HCT116 (cell line): ENCODE data around the gene MDM2. TPM values are rescaled to one million over a fixed set of nuclear protein-coding genes. Genes with fewer than 3 reads are reported as not detected.

ENCODE experiments used
- ATAC-seq: fragments of 200-7000 bp; cut with Tn5 transposase; 2 replicates; pipeline ENCODE4 v1.9.1; 2020; ENCODE audit warnings: mild to moderate bottlenecking, moderate library complexity
- BruUV-seq: library from RNA; stranded (reverse); fragments of 400-500 nt; replicated peaks from 2 replicates; lab custom pipeline; 2021; lab: Mats Ljungman, UMichigan
- CTCF ChIA-PET: fragments of 300-600 bp; sonication (Branson Sonifier 250); formaldehyde crosslinking; loops from one replicate; lab custom pipeline; 2021; ENCODE audit warnings: antibody characterized with exemption; lab: Charles Lee
- POLR2A ChIA-PET: fragments of 300-600, 350-600 bp; sonication (Branson Sonifier 250); formaldehyde crosslinking; loops from one replicate; lab custom pipeline; 2021; ENCODE audit warnings: antibody characterized with exemption; lab: Charles Lee
- RAD21 ChIA-PET, 2 experiments: fragments of 300-600 bp; sonication (Branson Sonifier 250); formaldehyde crosslinking; loops; one replicate each; lab custom pipeline; 2023; ENCODE audit warnings: low total read pairs in 2 of 2; ENCODE audit not compliant: uncharacterized antibody in 2 of 2, unreplicated experiment in 2 of 2, low non-redundant PET in 1 of 2; lab: Charles Lee
- DNase-seq: peaks from one replicate; pipeline ENCODE4 v3.0.0-alpha.2; 2010; ENCODE audit warnings: low read depth, low spot score
- H2AFZ ChIP-seq: fragments of 200-600 bp; shearing (Covaris generic), sonication (generic); 2 replicates; pipeline ENCODE4 v1.6.1; 2017; ENCODE audit warnings: low read depth, mixed run types, mixed read lengths, antibody characterized with exemption, low read length; ENCODE audit not compliant: poor library complexity, severe bottlenecking
- H3K27ac ChIP-seq: 2 replicates; pipeline ENCODE4 v1.5.1; 2012; ENCODE audit warnings: low read depth, low read length
- H3K27me3 ChIP-seq: fragments of 200-600 bp; sonication (generic); 2 replicates; pipeline ENCODE4 v1.6.1; 2016; ENCODE audit warnings: mixed run types, low read length, mixed read lengths; ENCODE audit not compliant: insufficient read depth
- H3K36me3 ChIP-seq, 2 experiments: fragments of 200-500 bp in 1 of 2; fragments of 200-600 bp in 1 of 2; sonication (Bioruptor generic) in 1 of 2; sonication (generic) in 1 of 2; 2 replicates each; pipeline versions ENCODE4 v1.5.1 to v1.6.1; 2014 to 2016; ENCODE audit warnings: low read length in 2 of 2, inconsistent platforms in 1 of 2, mixed read lengths in 1 of 2, mixed run types in 1 of 2; ENCODE audit not compliant: insufficient read depth in 2 of 2, control insufficient read depth in 1 of 2
- H3K4me1 ChIP-seq, 2 experiments: fragments of 200-600 bp in 1 of 2; sonication (generic) in 1 of 2; 2 replicates each; pipeline versions ENCODE4 v1.5.1 to v1.6.1; 2012 to 2017; ENCODE audit warnings: low read length in 2 of 2, inconsistent platforms in 1 of 2, mild to moderate bottlenecking in 1 of 2, mixed read lengths in 1 of 2, mixed run types in 1 of 2, moderate library complexity in 1 of 2; ENCODE audit not compliant: insufficient read depth in 2 of 2, control insufficient read depth in 1 of 2
- H3K4me2 ChIP-seq: fragments of 200-600 bp; sonication (generic); 2 replicates; pipeline ENCODE4 v1.6.1; 2017; ENCODE audit warnings: mixed run types, low read length, mixed read lengths
- H3K4me3 ChIP-seq, 2 experiments: fragments of 200-600 bp in 1 of 2; sonication (generic) in 1 of 2; replicated peaks in 1 of 2; 2 replicates each; pipeline ENCODE4 v1.5.1; 2011 to 2016; ENCODE audit warnings: low read length in 2 of 2, control low read depth in 1 of 2, low read depth in 1 of 2, mild to moderate bottlenecking in 1 of 2, mixed read lengths in 1 of 2, mixed run types in 1 of 2
- H3K79me2 ChIP-seq: fragments of 200-600 bp; sonication (generic); 2 replicates; pipeline ENCODE4 v1.6.1; 2017; ENCODE audit warnings: mild to moderate bottlenecking, mixed run types, low read length, moderate library complexity, mixed read lengths; ENCODE audit not compliant: insufficient read depth
- H3K9ac ChIP-seq: fragments of 200-600 bp; sonication (generic); 2 replicates; pipeline ENCODE4 v1.6.1; 2016; ENCODE audit warnings: low read length, mixed read lengths
- H3K9me2 ChIP-seq: fragments of 200-600 bp; sonication (generic), shearing (Covaris generic); 2 replicates; pipeline ENCODE4 v1.6.1; 2017; ENCODE audit warnings: mixed run types, mild to moderate bottlenecking, moderate library complexity; ENCODE audit not compliant: insufficient read depth
- H3K9me3 ChIP-seq, 2 experiments: fragments of 200-500 bp in 1 of 2; fragments of 200-600 bp in 1 of 2; sonication (Bioruptor generic) in 1 of 2; sonication (generic) in 1 of 2; 2 replicates each; pipeline ENCODE4 v1.6.1; 2014 to 2017; ENCODE audit warnings: low read length in 2 of 2, mixed read lengths in 2 of 2, inconsistent platforms in 1 of 2, low read depth in 1 of 2, mild to moderate bottlenecking in 1 of 2, mixed run types in 1 of 2, moderate library complexity in 1 of 2; ENCODE audit not compliant: control insufficient read depth in 1 of 2, insufficient read depth in 1 of 2
- H4K20me1 ChIP-seq: fragments of 200-600 bp; sonication (generic), shearing (Covaris generic); 2 replicates; pipeline ENCODE4 v1.6.1; 2017; ENCODE audit warnings: mixed run types, mild to moderate bottlenecking, moderate library complexity; ENCODE audit not compliant: insufficient read depth
- EGR1 ChIP-seq: IDR thresholded peaks from 2 replicates; pipeline ENCODE4 v1.6.1; 2012; ENCODE audit warnings: low read depth
- EZH2phosphoT487 ChIP-seq: fragments of 200-600 bp; IDR thresholded peaks from 2 replicates; pipeline ENCODE4 v1.6.1; 2018; ENCODE audit warnings: antibody characterized with exemption, borderline replicate concordance
- POLR2AphosphoS5 ChIP-seq: IDR thresholded peaks from 2 replicates; pipeline ENCODE4 v1.6.1; 2011; ENCODE audit warnings: mild to moderate bottlenecking, low read depth, low read length, moderate library complexity
- REST ChIP-seq: IDR thresholded peaks from 2 replicates; pipeline ENCODE4 v1.6.1; 2012; ENCODE audit warnings: low read depth
- SP1 ChIP-seq: IDR thresholded peaks from 2 replicates; pipeline ENCODE4 v1.6.1; 2012; ENCODE audit warnings: low read depth
- TCF7L2 ChIP-seq: IDR thresholded peaks from 2 replicates; pipeline ENCODE4 v1.7.0; 2011; ENCODE audit warnings: borderline replicate concordance, inconsistent platforms; ENCODE audit not compliant: insufficient read depth, insufficient read length; ENCODE audit errors: extremely low read depth
- YY1 ChIP-seq: IDR thresholded peaks from 2 replicates; pipeline ENCODE4 v1.6.1; 2011; ENCODE audit warnings: low read length, low read depth, moderate library complexity, mild to moderate bottlenecking; ENCODE audit not compliant: insufficient replicate concordance; ENCODE audit errors: extremely low read depth
- intact Hi-C: fragments of 100-400 bp; cut with micrococcal nuclease; formaldehyde crosslinking; loops from 2 replicates; pipeline ENCODE4 v1.10.0; 2022
- total RNA-seq: library from RNA; stranded (reverse); gene quantifications from one replicate; pipeline ENCODE4 v1.2.1, GENCODE V29; 2021; ENCODE audit not compliant: unreplicated experiment
- TF ChIP-seq, protein P1 (sequence below): IDR thresholded peaks from 2 replicates; pipeline ENCODE4 v1.6.1; 2012

The MDM2 gene
- total RNA-seq, 1 experiment from 2014 or later = 170 TPM

- TF ChIP-seq TCF7L2 = no peak
- no peak for TF ChIP-seq EGR1
These were observed 46.5 kb upstream of the MDM2 start (continued) for GRCh38 chr12:68761442-68761812.

- H3K36me3 ChIP-seq = peaks cover 3% of the 10 kb centered on the region in 2 experiments; a peak in 2 of 4 replicates
- no peak for TF ChIP-seq EZH2phosphoT487
- no peak for TF ChIP-seq YY1
- no peak for TF ChIP-seq POLR2AphosphoS5
- TF ChIP-seq REST = no peak
- TF ChIP-seq, protein P1, sequence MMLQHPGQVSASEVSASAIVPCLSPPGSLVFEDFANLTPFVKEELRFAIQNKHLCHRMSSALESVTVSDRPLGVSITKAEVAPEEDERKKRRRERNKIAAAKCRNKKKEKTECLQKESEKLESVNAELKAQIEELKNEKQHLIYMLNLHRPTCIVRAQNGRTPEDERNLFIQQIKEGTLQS = no peak
- no peak for TF ChIP-seq SP1
- no peak overlapping the region for H3K4me3 ChIP-seq
- no peaks in the 10 kb centered on the region for H3K79me2 ChIP-seq
- intact Hi-C loops = no loop called here
- H3K9me2 ChIP-seq = no peaks in the 10 kb centered on the region
- H4K20me1 ChIP-seq = no peaks in the 10 kb centered on the region
- no peak overlapping the region for H2AFZ ChIP-seq
- ATAC-seq (no peak), DNase-seq (no peak)
- POLR2A ChIA-PET = no interaction called here
- RAD21 ChIA-PET = no interaction called here
- H3K9ac ChIP-seq = no peak overlapping the region
- no peaks in the 10 kb centered on the region for H3K27me3 ChIP-seq
- CTCF ChIA-PET = no interaction called here
- no peak overlapping the region for H3K27ac ChIP-seq
- H3K9me3 ChIP-seq = no peaks in the 10 kb centered on the region
- no peaks in the 10 kb centered on the region for H3K4me1 ChIP-seq
- no peak overlapping the region for H3K4me2 ChIP-seq
- BruUV-seq = no TSS peak
These were observed 45.9 kb upstream of the MDM2 start for GRCh38 chr12:68761901-68762630.
